LNCaP clone FGC (cell line): ENCODE data around the gene HRH3.

ENCODE experiments used
- DNase-seq: peaks from one replicate; pipeline ENCODE4 v3.0.0-alpha.2; 2011; ENCODE audit warnings: low read depth
- H3K4me3 ChIP-seq: 2 replicates; pipeline ENCODE4 v1.5.1; 2011; ENCODE audit warnings: mild to moderate bottlenecking, low read depth, low read length, control low read depth
- TF ChIP-seq, protein P1 (sequence below): IDR thresholded peaks from 2 replicates; pipeline ENCODE4 v1.5.1; 2012; ENCODE audit warnings: mild to moderate bottlenecking; ENCODE audit not compliant: control insufficient read depth, insufficient read depth; ENCODE audit errors: extremely low read depth

HRH3 gene

DNA sequence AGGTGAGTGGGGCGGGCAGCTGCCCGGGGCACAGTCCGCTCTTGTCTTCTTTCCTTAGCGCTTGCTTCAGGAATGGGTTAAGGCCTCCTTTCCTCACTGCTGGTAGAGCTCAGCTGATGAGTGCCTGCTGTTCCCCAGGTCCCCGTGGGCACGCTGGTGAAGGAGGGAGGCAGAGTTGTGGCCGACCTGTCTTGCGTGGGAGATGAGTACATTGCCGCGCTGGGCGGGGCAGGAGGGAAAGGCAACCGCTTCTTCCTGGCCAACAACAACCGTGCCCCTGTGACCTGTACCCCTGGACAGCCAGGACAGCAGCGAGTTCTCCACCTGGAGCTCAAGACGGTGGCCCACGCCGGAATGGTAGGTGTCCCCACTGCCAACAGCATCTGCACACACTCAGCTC lies 21.6 kb downstream of the HRH3 start:
- no peak for DNase-seq
- no peak overlapping the region for H3K4me3 ChIP-seq
- TF ChIP-seq, protein P1, sequence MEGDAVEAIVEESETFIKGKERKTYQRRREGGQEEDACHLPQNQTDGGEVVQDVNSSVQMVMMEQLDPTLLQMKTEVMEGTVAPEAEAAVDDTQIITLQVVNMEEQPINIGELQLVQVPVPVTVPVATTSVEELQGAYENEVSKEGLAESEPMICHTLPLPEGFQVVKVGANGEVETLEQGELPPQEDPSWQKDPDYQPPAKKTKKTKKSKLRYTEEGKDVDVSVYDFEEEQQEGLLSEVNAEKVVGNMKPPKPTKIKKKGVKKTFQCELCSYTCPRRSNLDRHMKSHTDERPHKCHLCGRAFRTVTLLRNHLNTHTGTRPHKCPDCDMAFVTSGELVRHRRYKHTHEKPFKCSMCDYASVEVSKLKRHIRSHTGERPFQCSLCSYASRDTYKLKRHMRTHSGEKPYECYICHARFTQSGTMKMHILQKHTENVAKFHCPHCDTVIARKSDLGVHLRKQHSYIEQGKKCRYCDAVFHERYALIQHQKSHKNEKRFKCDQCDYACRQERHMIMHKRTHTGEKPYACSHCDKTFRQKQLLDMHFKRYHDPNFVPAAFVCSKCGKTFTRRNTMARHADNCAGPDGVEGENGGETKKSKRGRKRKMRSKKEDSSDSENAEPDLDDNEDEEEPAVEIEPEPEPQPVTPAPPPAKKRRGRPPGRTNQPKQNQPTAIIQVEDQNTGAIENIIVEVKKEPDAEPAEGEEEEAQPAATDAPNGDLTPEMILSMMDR = no peak

DNA sequence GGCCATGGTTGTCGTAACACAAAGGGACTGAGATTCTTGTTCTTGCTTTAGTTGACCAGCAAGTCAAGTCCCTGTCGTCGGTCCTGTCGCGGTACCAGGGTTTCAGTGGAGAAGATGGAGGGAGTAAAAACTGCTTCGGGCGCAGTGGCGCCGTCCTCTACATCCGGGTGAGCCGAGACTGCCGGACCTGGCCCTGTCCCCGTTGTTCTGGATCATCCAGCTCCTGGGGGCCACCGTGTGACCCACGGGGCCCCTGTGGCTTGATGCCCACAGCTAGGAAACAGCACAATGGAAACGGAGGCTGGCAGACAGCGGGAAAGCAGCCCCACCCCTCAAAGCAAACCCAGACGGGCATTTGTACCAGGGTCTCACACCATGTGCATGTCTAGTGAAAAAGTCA lies 22.3 kb downstream of the HRH3 start:
- no peak for DNase-seq
- TF ChIP-seq, protein P1 = no peak
- H3K4me3 ChIP-seq = no peak overlapping the region

DNA sequence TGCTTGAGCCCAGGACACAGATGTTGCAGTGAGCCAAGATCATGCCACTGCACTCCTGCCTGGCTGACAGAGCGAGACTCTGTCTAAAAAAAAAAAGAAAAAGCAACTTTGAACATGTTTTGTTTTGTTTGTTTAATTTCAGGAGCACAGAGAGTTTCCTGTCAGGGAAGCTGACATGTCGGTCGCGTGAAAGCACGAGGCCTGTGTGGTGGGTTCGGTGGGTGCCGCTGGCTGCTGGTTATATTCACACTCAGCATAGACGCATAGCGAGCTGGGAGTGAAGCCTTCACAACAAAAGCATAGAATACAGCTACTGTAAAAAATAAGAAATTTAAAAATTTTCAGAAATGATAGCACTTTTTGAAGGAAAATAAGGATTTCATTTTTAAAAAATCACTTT lies 22.8 kb downstream of the HRH3 start:
- H3K4me3 ChIP-seq = no peak overlapping the region
- TF ChIP-seq, protein P1 = no peak
- DNase-seq = no peak

DNA sequence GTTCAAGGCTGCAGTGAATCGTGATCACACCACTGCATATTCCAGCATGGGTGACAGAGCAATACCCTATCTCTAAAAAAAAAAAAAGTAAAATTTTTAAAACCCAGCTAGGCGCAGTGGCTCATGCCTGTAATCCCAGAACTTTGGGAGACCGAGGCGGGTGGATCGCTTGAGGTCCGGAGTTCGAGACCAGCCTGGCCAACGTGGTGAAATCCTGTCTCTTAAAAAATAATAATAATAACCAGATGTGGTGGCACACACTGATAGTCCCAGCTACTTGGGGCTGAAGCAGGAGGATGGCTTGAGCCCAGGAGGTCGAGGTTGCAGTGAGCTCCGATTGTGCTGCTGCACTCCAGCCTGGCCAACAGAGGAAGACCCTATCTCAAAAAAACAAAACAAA lies 23.8 kb downstream of the HRH3 start:
- no peak overlapping the region for H3K4me3 ChIP-seq
- DNase-seq = no peak
- TF ChIP-seq, protein P1 = no peak

DNA sequence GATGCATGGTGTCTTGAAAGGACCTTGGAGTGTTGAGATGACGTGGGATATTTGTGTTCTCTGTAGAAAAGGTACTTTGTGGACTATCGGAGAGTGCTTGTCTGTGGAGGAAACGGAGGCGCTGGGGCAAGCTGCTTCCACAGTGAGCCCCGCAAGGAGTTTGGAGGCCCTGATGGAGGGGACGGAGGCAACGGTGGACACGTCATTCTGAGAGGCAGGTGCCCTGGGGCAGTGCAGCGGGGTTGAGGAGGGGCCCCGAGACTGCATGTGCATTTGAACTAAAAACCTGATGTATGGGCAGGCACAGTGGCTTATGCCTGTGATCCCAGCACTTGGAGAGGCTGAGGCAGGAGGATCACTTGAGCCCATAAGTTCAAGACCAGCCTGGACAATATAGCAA lies 24.3 kb downstream of the HRH3 start:
- DNase-seq = no peak
- TF ChIP-seq, protein P1 = no peak

DNA sequence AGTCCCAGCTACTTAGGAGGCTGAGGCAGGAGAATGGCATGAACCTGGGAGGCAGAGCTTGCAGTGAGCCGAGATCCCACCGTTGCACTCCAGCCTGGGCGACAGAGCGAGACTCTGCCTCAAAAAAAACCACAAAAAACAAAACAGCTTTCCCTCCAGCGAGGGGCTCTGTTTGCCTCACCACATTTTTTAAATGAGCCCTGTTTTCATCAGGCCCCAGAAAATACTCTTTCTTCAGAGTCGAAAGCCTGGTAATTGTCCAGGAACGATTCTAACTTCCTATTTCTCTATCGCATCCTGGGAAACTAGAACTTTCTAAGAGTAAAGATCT lies 25.0 kb downstream of the HRH3 start:
- TF ChIP-seq, protein P1 = no peak
- no peak for DNase-seq

More for the DNA sequence above, 24.3 kb downstream of the HRH3 start:
- H3K4me3 ChIP-seq = no peak overlapping the region

More for the DNA sequence above, 25.0 kb downstream of the HRH3 start:
- no peak overlapping the region for H3K4me3 ChIP-seq
